HG03135 (cell line): ENCODE results near the gene VRTN.
"Not testable (repeated sequence)": the region's sequence is repeated elsewhere in the genome, so short reads cannot be mapped to it uniquely, and the experiment has no call there.

ENCODE experiments used
- ATAC-seq: cut with Tn5 transposase; IDR thresholded peaks from one replicate; pipeline ENCODE4 v1.9.1; 2021; ENCODE audit warnings: mild to moderate bottlenecking, moderate library complexity; ENCODE audit not compliant: unreplicated experiment

Gene VRTN

GRCh38 chr14:74348735-74349463 lies 628 bp downstream of the VRTN start:
- no peak for ATAC-seq

DNA sequence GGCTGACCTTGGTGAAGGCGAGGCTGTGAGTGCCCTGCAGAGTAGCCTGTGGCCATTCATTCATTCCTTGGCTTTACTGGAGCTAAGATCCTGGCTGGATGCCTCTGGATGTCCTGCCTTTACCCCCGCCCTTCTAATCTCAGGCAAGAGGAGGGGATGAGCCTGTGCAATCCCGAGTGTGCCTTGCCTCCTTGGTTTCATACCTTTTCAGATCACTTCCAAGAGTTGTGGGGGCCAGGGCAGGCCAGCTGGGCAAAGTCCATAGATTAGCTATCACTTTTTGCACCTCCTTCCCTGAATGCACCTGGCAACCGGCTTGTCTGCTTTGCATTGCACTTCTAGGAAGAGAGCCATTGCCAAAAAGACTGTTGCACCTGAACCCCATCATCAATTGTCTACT lies 1.5 kb downstream of the VRTN start:
- no peak for ATAC-seq

DNA sequence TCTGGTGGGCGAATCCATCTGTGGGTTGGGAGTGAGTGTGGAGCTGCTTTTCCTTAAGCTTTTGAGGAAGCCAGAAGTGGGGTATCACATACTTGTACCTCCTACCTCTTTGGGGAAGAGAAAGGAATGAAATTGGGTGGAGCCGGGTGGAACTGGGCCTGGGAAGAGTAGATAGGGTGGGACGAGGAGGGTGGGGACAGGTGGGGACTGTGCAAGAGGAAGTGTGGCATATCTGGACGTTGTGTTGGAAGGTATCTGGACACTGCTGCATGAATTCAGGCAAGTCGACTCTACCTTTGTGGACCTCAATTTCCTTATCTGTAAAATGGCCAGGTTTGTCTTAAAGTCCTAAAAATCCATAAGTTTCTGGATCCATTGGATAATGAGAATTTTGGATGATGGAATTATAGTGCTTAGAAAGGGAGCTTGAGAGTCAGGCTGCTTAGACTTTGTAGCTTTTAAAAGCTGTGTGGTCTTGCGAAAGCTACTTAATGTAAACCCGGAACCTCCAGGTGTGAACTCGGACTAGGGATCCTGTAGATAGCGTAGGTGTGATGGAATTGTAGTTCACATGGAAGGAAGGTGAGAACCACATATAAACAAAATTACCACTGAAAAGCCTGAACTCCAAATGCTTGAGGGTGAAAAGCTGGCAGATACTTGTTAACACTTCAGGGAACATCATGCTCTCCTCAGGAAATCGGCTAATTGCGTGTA lies 2.1 kb downstream of the VRTN start:
- ATAC-seq = no peak

- no peak for ATAC-seq
These were observed 2.7 kb downstream of the VRTN start for GRCh38 chr14:74350928-74351323.

GRCh38 chr14:74356892-74357575 lies 8.8 kb downstream of the VRTN start:
- ATAC-seq = no peak

GRCh38 chr14:74357585-74357984 lies 9.3 kb downstream of the VRTN start:
- ATAC-seq = no peak

DNA sequence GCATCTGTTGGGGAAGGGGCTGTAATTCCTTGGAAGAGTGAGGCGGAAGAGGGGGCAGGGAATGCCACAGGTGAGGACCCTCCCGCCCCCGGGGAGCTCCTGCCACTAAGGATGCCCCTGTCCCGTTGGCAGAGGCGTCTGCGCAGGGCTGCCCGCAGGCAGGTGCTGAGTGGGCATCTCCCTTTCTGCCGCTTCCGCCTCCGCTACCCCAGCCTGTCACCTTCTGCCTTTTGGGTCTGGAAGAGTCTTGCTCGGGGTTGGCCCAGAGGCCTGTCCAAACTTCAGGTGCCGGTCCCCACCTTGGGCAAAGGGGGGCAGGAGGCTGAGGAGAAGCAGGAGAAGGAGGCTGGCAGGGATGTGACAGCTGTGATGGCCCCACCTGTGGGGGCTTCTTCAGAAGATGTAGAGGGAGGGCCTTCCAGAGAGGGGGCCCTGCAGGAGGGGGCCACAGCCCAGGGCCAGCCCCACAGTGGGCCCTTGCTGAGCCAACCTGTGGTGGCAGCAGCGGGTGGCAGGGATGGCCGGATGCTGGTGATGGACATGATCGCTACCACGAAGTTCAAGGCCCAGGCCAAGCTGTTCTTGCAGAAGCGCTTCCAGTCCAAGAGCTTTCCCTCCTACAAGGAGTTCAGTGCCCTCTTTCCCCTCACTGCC lies 10.0 kb downstream of the VRTN start:
- ATAC-seq = no peak

GRCh38 chr14:74360163-74360562 lies 11.9 kb downstream of the VRTN start:
- ATAC-seq = no peak

DNA sequence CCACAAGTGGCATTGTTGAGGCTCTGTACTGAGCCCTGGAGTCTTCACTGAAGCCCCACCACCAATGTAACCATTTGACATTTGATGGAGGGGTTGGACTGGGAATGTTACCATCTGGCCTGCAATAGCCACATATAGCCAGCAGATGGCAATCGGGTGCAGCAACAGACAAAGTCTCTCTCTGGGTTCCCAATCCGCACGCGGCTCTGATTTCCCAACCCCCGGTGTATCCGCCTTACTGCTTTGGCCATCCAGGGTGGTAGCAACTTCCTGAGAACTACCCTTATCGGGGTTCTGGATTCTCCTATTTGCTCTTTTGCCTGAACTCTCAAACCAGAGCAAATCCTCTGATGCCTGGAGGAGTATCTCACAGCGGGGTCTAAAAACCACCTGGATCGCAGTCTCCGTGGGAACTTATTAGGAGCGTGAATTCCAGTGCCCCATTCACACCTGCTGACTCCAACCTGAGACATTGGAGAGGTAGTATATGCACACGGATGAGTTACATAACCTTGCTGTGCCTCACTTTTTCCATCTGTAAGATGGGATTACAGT lies 14.2 kb downstream of the VRTN start:
- no peak for ATAC-seq

GRCh38 chr14:74364271-74364880 lies 16.1 kb downstream of the VRTN start:
- no peak for ATAC-seq

GRCh38 chr14:74368026-74368425 lies 19.8 kb downstream of the VRTN start:
- ATAC-seq = no peak

DNA sequence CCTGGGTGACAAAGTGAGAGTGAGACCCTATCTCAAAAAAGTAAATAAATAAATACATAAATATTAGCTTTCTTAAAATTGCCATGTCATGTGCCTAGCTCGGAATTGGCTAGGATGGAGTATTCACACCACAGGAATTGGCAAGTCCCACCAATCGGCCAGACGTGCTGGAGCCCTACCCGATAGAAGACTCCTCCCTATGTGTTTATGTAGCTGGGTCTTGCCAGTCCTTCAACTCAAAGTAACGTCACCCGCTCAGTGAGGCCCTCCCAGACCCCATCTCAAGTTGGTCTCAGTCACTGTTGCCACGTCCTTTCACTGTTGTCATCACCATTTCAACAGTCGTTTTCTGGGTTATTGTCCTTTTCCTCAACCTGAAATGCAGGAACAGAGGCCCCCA lies 20.2 kb downstream of the VRTN start:
- no peak for ATAC-seq

DNA sequence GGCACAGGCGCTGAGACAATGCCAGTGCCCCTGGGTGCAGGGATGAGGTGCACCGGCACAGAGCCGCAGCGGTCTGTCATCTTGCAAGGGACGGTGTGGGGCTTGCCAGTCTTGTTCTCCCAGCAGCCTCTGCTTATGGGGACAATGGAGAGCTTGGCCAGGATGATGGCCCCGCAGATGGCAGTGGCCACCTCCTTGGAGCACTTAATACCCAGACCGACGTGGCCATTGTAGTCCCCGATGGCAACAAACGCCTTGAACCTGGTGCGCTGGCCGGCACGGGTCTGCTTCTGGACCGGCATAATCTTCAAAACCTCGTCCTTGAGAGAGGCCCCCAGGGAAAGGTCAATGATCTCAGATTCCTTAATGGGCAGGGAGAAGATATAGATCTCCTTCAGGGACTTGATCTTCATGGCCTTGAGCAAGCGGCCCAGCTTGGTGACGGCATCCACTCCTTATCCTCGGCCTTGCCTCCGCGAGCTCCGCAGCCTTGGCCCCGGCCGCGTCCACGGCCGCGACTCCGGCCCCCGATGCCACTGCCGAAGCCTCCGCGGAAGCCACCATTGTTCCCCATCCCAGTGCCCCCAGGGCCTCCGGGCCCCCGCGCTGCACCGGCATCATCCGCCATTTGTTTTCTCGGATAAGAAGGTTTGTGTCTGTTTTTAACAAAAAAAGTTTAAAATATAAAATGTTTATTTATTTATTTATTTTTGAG lies 29.9 kb downstream of the VRTN start:
- ATAC-seq = no peak

- no peak for ATAC-seq
These were observed 31.9 kb downstream of the VRTN start for GRCh38 chr14:74380172-74380571.

DNA sequence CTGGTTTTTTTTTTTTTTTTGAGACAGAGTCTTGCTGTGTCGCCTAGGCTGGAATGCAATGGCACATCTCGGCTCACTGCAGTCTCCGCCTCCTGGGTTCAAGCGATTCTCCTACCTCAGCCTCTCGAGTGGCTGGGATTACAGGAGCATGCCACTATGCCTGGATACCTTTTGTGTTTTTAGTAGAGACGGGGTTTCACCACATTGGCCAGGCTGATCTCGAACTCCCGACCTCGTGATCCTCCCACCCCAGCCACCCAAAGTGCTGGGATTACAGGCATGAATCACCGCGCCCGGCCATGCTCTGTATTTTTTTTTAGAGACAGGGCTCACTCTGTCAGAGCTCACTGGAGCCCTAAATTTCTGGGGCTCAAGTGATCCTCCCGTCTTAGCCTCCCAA lies 32.6 kb downstream of the VRTN start:
- no peak for ATAC-seq

GRCh38 chr14:74381571-74381970 lies 33.3 kb downstream of the VRTN start:
- not testable (repeated sequence) for ATAC-seq

DNA sequence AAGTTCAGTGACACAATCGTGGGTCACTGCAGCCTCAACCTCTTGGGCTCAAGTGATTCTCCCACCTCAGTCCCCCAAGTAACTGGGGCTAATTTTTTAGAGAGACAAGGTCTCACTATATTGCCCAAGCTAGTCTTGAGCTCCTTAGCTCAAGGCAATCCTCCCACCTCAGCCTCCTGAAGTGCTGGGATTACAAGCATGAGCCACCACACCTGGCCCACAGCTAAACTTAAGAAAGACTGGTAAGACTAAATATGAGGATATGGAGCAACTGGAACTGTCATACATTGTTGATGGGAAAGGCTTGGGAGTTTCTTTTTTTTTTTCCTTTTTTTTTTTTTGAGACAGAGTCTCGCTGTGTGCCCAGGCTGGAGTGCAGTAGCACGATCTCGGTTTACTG lies 34.0 kb downstream of the VRTN start:
- ATAC-seq = no peak

DNA sequence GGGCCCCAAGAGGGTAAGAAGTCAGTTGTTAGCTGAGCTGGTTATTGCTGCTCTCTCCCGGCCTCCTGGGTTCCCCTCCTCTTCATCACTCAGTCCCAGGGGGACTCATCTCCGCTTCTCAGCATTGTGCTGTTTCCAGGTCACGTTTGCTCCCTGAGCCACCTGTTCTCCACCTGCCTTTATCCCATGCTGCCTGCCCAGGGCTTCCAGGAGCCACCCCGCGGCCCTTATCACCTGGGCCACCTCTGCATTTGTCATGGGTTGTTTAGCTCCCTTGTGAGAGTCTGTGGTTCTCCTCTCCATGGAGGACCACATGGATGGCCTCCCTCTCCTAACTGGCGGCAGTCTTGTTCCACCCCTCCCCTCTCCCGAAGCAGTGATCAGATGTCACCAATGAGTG lies 41.7 kb downstream of the VRTN start:
- ATAC-seq = no peak

DNA sequence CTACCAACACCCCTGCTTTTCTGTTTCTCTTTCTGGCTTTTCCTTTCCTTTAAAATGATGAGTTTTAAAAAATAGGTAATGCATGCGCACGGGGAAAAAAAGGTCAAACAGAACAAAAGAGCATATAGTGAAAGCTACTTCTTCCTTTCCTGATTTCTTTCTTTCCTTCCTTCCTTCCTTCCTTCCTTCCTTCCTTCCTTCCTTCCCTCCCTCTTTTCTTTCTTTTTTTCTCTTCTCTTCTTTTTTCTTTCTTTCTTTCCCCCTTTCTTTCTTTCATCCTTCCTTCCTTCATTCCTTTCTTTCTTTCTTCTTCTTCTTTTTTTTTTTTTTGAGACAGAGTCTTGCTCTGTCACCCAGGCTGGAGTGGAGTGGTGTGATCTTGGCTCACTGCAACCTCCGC lies 42.2 kb downstream of the VRTN start:
- not testable (repeated sequence) for ATAC-seq

GRCh38 chr14:74391479-74391878 lies 43.2 kb downstream of the VRTN start:
- ATAC-seq = no peak
